HEK293T (cell line): Measurements from ENCODE around the gene TRIM56.

Source experiments
- CTCF ChIA-PET: fragments of 350-600 bp; formaldehyde crosslinking; extraction: SDS; loops from one replicate; lab custom pipeline; 2021; ENCODE audit warnings: antibody characterized with exemption, inconsistent platforms; lab: Yijun Ruan, JAX
- POLR2A ChIA-PET: fragments of 350-600 bp; formaldehyde crosslinking; extraction: SDS; loops from one replicate; lab custom pipeline; 2020; ENCODE audit warnings: antibody characterized with exemption, inconsistent platforms; lab: Yijun Ruan, JAX
- DNase-seq: peaks from one replicate; pipeline ENCODE4 v3.0.0; 2012; ENCODE audit warnings: mixed read lengths; ENCODE audit errors: extremely low spot score
- ARNT ChIP-seq: fragments of 450-650 bp; IDR thresholded peaks from 2 replicates; pipeline ENCODE4 v1.6.1; 2017; ENCODE audit warnings: mild to moderate bottlenecking
- BHLHE40 ChIP-seq: fragments of 450-650 bp; IDR thresholded peaks from 2 replicates; pipeline ENCODE4 v1.6.1; 2016; ENCODE audit warnings: mild to moderate bottlenecking, moderate library complexity, borderline replicate concordance
- CTBP1 ChIP-seq: fragments of 450-650 bp; IDR thresholded peaks from 2 replicates; pipeline ENCODE4 v1.6.1; 2016; ENCODE audit warnings: borderline replicate concordance
- ELF4 ChIP-seq: fragments of 450-650 bp; IDR thresholded peaks from 2 replicates; pipeline ENCODE4 v1.6.1; 2017; ENCODE audit warnings: antibody characterized with exemption
- FOXA1 ChIP-seq: fragments of 450-650 bp; IDR thresholded peaks from 2 replicates; pipeline ENCODE4 v1.6.1; 2016; ENCODE audit warnings: mild to moderate bottlenecking
- FOXK2 ChIP-seq: fragments of 450-650 bp; IDR thresholded peaks from 2 replicates; pipeline ENCODE4 v1.6.1; 2016; ENCODE audit warnings: mild to moderate bottlenecking
- FOXM1 ChIP-seq: fragments of 450-650 bp; IDR thresholded peaks from 2 replicates; pipeline ENCODE4 v1.6.1; 2017; ENCODE audit warnings: mild to moderate bottlenecking, borderline replicate concordance
- HDGF ChIP-seq: fragments of 450-650 bp; IDR thresholded peaks from 2 replicates; pipeline ENCODE4 v1.6.1; 2017; ENCODE audit warnings: antibody characterized with exemption, borderline replicate concordance
- L3MBTL2 ChIP-seq: fragments of 450-650 bp; conservative IDR thresholded peaks from 2 replicates; pipeline ENCODE4 v1.6.1; 2016; ENCODE audit warnings: mild to moderate bottlenecking
- LEF1 ChIP-seq: fragments of 450-650 bp; IDR thresholded peaks from 2 replicates; pipeline ENCODE4 v1.6.1; 2017; ENCODE audit warnings: mild to moderate bottlenecking, borderline replicate concordance
- NFRKB ChIP-seq: fragments of 450-650 bp; IDR thresholded peaks from 2 replicates; pipeline ENCODE4 v1.6.1; 2016; ENCODE audit warnings: mild to moderate bottlenecking, moderate library complexity
- SP1 ChIP-seq: fragments of 450-650 bp; IDR thresholded peaks from 2 replicates; pipeline ENCODE4 v1.6.1; 2017
- SUZ12 ChIP-seq: fragments of 450-650 bp; IDR thresholded peaks from 2 replicates; pipeline ENCODE4 v1.6.1; 2016; ENCODE audit warnings: mild to moderate bottlenecking
- TARDBP ChIP-seq: fragments of 450-650 bp; IDR thresholded peaks from 2 replicates; pipeline ENCODE4 v1.6.1; 2016
- ZNF384 ChIP-seq: fragments of 450-650 bp; IDR thresholded peaks from 2 replicates; pipeline ENCODE4 v1.6.1; 2016
- TF ChIP-seq, protein P1 (sequence below): fragments of 450-650 bp; IDR thresholded peaks from 2 replicates; pipeline ENCODE4 v1.6.1; 2016

The TRIM56 gene

DNA sequence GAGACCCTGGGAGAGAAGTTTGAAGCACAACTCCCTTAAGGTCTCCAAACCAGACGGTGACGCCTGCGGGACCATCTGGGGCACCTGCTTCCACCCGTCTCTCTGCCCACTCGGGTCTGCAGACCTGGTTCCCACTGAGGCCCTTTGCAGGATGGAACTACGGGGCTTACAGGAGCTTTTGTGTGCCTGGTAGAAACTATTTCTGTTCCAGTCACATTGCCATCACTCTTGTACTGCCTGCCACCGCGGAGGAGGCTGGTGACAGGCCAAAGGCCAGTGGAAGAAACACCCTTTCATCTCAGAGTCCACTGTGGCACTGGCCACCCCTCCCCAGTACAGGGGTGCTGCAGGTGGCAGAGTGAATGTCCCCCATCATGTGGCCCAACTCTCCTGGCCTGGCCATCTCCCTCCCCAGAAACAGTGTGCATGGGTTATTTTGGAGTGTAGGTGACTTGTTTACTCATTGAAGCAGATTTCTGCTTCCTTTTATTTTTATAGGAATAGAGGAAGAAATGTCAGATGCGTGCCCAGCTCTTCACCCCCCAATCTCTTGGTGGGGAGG is 52.5 kb downstream of the TRIM56 start:
- TF ChIP-seq FOXM1 (no peak), SP1 (no peak), ARNT (no peak), BHLHE40 (no peak), FOXA1 (no peak), LEF1 (no peak), ZNF384 (no peak), FOXK2 (no peak), NFRKB (no peak), HDGF (no peak), SUZ12 (no peak), TARDBP (no peak), ELF4 (no peak), L3MBTL2 (no peak), CTBP1 (no peak)
- TF ChIP-seq, protein P1, sequence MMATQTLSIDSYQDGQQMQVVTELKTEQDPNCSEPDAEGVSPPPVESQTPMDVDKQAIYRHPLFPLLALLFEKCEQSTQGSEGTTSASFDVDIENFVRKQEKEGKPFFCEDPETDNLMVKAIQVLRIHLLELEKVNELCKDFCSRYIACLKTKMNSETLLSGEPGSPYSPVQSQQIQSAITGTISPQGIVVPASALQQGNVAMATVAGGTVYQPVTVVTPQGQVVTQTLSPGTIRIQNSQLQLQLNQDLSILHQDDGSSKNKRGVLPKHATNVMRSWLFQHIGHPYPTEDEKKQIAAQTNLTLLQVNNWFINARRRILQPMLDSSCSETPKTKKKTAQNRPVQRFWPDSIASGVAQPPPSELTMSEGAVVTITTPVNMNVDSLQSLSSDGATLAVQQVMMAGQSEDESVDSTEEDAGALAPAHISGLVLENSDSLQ, result no peak
- ChIA-PET CTCF (interaction anchor here (0.6 to 8.3 kb wide), 7 partner anchors 28 to 472 kb away, joined by 3 to 112 read pairs (median 3); partner anchors contain the start of gene ZNHIT1), POLR2A (interaction anchor here (1.4 to 1.5 kb wide), 2 partner anchors 15 to 106 kb away, joined by 3 to 4 read pairs; partner anchors contain the start of gene FIS1)
- DNase-seq, result no peak

DNA sequence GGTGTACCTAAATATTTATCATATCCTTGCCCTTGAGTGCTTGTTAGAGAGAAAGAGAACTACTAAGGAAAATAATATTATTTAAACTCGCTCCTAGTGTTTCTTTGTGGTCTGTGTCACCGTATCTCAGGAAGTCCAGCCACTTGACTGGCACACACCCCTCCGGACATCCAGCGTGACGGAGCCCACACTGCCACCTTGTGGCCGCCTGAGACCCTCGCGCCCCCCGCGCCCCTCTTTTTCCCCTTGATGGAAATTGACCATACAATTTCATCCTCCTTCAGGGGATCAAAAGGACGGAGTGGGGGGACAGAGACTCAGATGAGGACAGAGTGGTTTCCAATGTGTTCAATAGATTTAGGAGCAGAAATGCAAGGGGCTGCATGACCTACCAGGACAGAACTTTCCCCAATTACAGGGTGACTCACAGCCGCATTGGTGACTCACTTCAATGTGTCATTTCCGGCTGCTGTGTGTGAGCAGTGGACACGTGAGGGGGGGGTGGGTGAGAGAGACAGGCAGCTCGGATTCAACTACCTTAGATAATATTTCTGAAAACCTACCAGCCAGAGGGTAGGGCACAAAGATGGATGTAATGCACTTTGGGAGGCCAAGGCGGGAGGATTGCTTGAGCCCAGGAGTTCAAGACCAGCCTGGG is 53.1 kb downstream of the TRIM56 start:
- ChIA-PET POLR2A (interaction anchor here (1.0 to 1.5 kb wide), 3 partner anchors 15 to 106 kb away, joined by 3 to 4 read pairs (median 3); partner anchors contain the start of gene FIS1), CTCF (interaction anchor here (0.6 to 8.3 kb wide), 11 partner anchors 10 to 473 kb away, joined by 3 to 112 read pairs (median 3); partner anchors contain the start of genes SERPINE1 and ZNHIT1)
- TF ChIP-seq L3MBTL2, result peak; percentile 34; the same call in 1 of the 2 replicates
- TF ChIP-seq, protein P1, result 0 out of 2 replicates have a peak, but pooled peaks have one; percentile 32
- TF ChIP-seq ELF4, result no peak
- DNase-seq, result peak; percentile 75

DNA sequence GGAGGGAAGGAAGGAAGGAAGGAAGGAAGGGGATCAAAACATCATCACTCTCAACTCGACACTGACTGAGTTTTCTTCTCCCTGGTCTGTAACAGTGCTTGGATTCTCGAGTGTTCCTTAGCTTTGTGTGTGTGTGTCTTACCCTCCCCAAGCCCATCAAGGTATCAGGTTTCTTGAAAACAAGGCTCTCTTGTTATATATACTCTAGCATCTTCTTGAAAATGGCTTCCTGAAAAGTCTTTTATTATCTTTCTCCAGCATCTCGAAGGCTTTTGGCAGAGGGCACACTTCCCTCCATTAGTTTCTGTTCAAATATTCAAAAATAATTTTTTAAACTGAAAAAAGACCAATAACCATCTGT is 55.0 kb downstream of the TRIM56 start:
- TF ChIP-seq CTBP1 (no peak), LEF1 (no peak), SP1 (no peak), HDGF (no peak), NFRKB (no peak), ZNF384 (no peak), ELF4 (no peak), TARDBP (no peak), FOXM1 (no peak), ARNT (no peak), FOXA1 (no peak), SUZ12 (no peak), FOXK2 (no peak), L3MBTL2 (no peak), BHLHE40 (no peak)
- TF ChIP-seq, protein P1, result no peak
- ChIA-PET CTCF (interaction anchor here (1.5 to 8.3 kb wide), 2 partner anchors 44 to 53 kb away, joined by 4 to 112 read pairs; no protein-coding TSS in a partner anchor), POLR2A (interaction anchor here (1.0 kb wide), 1 partner anchor 42 kb away, joined by 3 read pairs; no protein-coding TSS in a partner anchor)
- no peak for DNase-seq

DNA sequence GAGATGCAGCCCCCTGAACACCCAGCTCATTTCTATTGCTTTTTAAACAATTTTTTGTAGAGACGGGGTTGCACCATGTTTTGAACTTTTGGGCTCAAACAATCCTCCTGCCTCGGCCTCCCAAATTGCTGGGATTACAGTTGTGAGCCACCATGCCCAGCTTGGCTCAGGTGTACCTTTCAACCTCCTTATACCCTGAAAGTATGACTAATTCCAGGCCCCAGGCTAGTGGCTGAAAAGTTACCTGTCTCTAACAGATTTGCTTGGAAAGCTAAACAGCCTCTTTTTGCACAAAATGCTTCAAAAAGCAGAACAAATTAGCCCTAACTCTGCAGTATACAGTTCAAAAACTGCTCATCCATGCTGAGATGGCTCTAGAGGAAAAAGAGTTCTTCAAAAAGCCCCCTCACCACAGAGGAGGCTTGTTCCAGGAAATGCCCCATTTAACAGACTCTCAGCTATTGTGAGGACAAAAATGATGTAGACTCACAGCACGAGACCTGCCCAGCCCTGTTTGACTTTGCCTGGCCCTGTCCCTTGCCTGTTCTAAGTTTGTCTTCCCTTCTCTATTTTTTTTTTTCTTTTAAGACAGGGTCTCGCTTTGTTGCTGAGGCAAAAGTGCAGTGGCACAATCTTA is 55.6 kb downstream of the TRIM56 start:
- CTCF ChIA-PET, result interaction anchor here (0.6 to 8.3 kb wide), 4 partner anchors 45 to 414 kb away, joined by 3 to 112 read pairs (median 4); no protein-coding TSS in a partner anchor
- DNase-seq, result no peak
- TF ChIP-seq CTBP1 (no peak), LEF1 (no peak), FOXM1 (no peak), FOXA1 (no peak), L3MBTL2 (no peak)
- POLR2A ChIA-PET, result interaction anchor here (1.0 to 1.1 kb wide), 2 partner anchors 41 to 77 kb away, joined by 3 read pairs; partner anchors contain the start of gene ZNHIT1
